GM11168 (cell line): ENCODE results near the gene ASB15.
"Not testable (repeated sequence)": the region's sequence is repeated elsewhere in the genome, so short reads cannot be mapped to it uniquely, and the experiment has no call there.

Experiments used
- in situ Hi-C: fragments of 300-500 bp; cut with MboI; formaldehyde crosslinking; loops from one replicate; pipeline ENCODE4 v1.12.0; 2022; ENCODE audit warnings: low sequenced_read_pairs; ENCODE audit not compliant: unreplicated experiment

ASB15 gene

DNA sequence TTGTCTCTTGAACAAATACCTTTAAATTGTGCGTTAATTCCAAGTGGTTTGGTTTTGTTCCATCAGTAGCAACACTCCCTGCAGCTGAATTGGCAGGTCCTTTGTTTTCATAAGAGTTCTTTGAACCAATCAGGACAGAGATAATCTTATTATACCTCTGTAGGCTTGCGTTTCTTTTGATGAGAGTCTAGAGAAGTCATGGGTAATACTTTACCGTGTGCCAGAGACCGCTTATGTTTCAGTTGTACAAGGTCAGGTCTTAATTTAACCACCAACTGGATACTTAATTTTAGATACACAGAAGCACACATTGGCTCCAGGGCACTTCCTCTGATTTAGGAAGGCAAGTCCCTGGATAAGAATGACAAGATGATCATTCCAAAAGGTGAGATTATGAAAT, at the start of gene ASB15:
Gene ASB15, plus strand, starts transcription at position 292 of the 400 bp plus-strand sequence. CDS start 12,682 bp downstream, outside the sequence.
- in situ Hi-C loops, result no loop called here

DNA sequence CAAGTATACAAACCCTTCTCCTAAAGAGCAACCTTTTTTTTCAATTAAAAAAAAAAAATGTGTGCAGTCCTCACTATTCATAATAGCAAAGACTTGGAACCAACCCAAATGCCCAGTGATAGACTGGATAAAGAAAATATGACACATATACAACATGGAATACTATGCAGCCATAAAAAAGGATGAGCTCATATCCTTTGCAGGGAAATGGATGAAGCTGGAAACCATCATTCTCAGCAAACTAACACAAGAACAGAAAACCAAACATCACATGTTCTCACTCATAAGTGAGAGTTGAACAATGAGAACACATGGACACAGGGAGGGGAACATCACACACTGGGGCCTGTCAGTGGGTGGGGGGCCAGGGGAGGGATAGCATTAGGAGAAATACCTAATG, 49.5 kb upstream of the ASB15 start:
- in situ Hi-C loops, result not testable (repeated sequence)

DNA sequence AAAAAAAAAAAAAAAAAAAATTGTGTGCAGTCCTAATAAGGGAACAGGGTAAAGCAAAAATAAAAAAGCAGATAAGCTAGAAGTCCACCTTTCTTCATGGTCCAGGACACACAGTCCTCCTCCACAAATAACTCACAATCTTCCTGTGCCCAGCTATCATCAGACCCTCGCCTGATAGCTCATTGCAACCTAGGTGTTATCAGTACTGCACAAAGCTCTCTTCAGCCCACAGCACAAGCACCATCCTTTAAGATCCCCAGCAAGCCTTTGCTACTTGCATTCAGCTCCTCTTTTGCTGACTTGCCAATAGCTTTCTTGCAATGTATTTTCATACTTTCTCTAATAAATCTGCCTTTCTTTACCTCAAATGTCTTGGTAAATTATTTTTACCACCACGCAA, 49.0 kb upstream of the ASB15 start:
- in situ Hi-C loops, result no loop called here

DNA sequence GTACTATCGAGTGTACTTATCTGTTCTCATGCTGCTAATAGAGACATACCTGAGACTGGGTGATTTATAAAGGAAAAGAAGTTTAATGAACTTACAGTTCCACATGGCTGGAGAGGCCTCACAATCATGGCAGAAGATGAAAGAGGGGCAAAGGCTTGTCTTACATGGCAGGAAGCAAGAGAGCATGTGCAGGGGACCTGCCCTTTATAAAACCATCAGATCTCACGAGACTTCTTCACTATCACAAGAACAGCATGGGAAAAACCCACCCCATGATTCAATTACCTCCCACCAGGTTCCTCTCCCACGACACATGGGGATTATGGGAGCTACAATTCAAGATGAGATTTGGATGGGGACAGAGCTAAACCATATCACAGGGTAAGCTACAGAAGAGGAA, 48.5 kb upstream of the ASB15 start:
- in situ Hi-C loops, result no loop called here

DNA sequence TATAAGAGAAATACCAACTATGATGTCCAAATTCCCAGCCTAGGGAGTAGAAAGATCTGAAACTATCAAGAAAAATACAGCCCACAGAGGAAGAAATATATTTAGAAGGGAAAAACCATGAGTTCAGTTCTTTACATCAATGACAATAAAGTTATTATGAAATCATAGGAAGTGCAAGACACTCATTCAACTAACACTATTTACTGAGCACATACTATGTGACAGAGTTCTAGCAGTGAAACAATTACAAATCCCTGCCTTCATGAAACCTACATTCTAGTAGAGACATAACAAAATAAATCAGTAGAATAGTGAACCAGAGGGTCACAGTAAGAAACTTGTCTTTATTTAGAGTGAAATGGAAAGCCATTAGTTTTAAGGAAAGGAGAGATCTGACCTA, 46.1 kb upstream of the ASB15 start:
- in situ Hi-C loops, result no loop called here

DNA sequence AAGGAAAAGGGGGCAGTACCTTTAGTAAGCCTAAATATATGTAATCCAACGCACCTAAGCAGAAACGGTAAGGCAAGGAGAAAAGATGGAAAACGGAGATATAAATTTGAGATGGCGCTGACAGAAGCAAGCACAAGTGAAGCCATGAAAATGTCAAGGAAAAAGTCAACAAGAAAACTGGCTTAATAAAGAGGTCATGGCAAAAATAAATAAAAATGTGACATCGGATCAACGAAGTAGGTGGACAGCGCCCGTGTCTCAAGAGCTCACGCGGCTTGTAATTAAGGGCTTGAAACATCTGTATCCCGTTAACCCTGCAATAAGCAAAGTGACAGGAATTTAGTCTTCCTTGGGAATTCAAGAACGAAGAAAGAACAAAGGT, 44.6 kb upstream of the ASB15 start:
- in situ Hi-C loops, result no loop called here

DNA sequence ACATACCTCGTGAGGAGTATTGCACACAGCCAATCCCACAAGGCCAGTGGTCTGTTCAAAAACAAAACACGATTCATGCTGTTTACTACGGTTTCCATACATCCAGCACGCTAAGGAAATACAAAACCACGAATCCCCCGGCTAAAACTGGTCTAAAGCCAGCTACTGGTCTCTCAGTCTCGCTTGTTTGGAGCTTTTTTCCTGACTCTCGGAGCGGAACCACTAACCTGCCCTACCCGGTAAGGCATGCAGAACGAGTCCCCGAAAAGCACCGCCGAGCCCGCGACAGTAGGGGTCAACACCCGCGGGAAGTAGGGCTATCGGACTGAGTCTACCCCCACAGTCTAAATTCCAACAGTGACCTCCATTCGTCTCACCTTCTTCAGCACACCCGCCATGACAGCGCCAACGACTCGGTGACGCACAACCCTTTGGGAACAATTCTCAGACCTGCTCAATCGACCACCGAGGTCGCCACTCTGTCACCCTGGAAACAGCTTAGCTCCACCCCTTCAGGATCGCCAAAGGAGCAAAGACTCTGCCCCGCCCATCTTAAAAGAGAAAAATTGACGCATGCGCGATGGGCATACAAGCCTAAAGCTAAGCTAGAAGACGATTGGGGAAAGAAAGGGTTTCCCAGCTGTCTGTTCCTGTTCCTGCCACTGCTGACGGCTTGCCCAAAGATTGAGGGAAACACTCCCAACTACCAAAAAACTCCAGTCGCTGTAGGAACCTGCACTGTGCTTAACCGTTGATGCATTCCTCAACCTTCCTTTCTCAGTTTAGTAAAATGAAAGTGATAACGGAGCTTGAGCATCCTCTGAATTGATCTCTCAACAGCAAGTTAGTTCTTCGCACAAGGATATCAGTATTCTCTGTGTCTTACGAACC, 44.0 kb upstream of the ASB15 start, which contains the start of gene NDUFA5:
Gene NDUFA5, minus strand, starts transcription at position 421 of the 891 bp plus-strand sequence. Its CDS starts 23 bp downstream, at position 398.
- in situ Hi-C loops, result no loop called here

DNA sequence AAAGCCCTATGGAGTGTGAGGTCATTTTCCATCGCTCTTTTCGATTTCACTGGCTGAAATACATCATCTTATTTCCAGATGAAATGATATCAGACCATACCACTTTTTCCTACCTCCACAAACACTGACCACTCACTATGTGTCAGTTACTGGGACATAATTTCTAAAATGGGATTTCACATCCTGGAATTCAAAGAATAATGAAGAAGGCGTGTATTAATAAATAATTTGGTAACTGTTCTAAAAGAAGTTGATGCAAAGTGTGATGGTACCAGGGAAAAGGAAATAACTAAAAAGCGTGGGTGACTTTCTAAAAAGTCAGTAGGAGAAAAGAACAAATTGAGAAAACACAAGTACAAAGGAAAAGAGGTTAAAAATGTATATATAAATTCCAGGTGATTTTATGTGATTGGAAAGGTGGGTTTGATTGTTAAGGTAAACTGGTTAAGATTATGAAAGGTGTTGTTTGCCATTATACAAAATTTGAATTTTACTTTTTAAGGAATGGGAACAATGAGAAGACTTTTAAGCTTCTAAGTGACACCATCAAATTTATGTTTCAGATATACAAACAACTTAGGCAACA, 43.2 kb upstream of the ASB15 start:
- in situ Hi-C loops, result no loop called here

DNA sequence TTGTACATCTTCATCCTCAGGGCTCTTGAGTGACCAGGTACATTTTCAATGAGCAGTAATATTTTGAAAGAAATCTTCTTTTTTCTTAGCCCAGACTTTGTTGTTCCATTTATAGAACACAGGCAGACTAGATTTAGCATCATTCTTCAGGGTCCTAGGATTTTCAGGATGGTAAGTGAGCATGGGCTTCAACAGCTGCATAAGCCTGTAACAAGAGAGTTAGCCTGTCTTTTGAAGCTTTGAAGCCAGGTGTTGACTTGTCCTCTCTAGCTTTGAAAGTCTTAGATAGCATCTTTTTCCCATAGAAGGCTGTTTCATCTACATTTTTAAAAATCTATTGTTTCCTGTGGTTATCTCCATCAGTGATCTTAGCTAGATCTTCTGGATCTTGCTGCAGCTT, 39.5 kb upstream of the ASB15 start:
- in situ Hi-C loops, result no loop called here

DNA sequence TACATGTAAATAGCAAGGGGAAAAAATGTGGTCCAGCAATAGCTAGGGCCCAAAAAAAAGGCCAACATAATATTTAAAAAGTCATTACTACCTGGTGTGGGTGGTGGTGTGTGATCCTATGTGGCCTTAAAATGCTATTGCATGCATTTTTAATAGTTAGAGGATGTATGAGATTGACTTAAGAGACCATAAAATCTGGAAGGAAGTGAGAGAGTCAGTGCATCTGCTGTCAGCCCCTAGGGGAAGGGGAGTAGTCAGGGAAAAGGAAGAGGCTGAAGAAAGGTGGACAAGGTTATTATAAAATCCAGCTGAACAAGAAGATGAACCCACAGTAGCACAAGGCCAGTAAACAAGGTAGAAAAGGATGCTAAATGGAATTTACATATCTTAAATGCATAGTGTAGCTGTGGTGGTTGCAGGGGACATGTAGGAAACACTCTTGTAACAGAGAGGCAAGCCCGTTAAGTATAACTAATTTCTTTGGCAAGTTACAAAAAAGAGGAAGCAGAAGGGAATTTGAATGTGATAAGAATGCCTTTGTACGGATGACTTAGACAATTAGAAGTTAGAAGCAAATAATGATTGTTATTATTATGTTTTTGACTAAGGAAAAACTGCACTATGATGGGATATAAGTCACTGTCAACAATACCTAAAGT, 32.1 kb upstream of the ASB15 start:
- in situ Hi-C loops, result no loop called here

DNA sequence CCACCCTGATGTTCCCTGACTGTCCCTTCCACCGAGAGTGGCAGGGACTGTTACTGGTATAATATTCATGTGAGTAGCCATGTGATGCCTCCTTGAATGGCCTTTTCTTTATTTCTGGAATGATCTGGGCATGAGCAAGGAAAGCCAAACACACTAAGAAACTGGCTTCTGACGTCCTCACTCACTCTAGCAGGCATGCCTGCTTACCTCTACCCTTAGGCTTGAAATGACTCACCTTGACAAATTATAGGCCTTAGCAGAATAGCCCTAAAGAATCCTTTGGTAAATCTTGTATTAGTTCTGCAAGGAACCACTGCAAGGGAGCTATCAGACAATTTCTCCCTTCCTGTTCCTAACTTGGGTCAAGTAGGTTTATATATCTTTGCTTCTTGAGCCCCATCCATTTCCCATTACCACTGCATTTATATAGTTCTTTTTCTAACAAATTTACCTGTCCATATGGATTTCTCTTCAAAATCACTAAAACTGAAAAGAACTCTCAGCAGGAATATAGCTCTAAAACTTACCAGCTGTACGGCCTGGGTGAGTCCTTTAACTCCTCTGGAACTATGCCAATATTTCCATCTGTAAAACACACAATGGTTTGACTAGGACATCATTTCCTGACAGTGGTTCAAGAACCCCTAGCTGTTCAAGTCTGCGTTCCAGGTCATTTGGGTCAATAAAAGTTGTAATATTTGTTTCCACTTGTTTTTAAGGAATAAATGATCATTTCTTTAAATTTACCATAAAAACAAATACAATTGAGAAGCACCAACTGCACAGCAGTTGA, 31.0 kb upstream of the ASB15 start:
- in situ Hi-C loops, result no loop called here

DNA sequence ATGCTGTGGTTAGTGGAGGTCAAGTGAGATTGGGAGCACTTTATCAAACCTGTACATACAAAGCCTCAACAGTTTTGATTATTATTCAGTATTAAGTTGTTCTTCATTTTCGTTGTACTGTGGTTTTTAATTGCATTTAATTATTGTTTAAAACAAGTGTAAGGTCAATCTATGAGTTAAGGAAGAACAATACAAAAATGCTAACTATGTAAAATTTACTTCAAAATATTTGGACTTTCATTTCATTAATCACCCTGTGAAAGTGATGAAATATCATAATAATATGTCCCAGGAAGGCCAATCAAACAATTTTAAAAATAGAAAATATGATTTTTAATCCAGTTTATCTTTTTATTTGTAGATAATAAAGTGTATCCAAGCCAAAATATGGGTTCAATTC, 30.4 kb upstream of the ASB15 start:
- in situ Hi-C loops, result no loop called here

DNA sequence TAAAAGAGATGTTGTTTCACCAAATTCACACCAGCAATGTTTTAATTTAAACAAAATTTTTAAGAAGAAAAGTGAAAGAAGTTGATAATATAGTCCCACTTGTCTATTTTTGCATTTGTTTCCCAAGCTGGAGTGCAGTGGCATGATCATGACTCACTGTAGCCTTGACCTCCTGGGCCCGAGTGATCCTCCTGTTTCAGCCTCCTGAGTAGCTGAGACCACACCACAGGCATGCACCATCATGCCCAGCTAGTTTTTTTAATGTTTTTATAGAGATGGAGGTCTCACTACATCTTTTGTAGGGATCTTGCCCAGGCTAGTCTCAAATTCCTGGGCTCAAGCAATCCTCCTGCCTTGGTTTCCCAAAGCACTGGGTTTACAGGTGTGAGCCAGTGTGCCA, 29.9 kb upstream of the ASB15 start:
- in situ Hi-C loops, result no loop called here

DNA sequence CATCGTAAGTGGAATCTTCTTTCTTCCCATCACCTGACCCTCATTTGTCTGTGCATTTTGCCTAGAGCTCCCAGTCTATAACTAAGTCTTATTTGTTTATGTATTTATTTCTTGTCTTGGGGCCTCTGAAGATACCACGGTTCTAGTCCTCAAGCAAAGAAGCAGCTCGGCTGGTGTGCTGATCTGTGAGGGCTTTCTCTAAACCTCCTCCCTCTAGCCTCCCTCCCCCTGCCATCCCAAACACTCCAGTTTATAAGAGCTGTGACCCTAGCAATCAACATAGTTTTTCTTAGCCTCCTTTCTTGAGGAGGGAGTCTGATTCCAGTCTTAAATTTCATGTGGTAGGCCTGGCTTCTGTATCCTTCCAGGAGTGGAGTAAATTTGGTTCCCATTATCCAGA, 28.3 kb upstream of the ASB15 start:
- in situ Hi-C loops, result no loop called here

DNA sequence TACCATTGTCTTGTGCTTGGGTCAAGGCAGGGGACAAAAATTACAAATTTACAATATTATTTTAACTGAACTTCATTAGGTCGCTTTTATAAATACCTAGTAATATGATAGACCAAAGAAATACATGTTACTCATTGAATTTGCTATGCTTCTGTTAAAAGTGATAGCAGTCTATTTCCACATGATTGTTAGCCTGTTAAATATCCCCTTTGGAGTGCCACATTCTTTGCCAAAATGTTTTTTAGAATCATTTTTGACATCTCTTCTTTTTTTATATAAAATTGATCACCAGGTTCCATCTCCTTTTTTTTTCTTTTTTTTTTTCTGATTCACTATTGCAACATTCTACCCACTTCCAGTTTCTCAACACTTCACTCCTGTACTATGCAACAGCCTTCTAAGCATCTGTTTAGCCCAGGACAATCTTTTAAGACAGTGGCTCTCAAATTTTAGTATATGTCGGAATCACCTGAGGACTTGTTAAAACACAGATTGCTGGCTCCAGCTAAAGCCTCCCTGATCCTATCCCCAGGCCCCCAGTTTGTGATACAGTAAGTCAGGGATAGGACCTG, 27.6 kb upstream of the ASB15 start:
- in situ Hi-C loops, result no loop called here

DNA sequence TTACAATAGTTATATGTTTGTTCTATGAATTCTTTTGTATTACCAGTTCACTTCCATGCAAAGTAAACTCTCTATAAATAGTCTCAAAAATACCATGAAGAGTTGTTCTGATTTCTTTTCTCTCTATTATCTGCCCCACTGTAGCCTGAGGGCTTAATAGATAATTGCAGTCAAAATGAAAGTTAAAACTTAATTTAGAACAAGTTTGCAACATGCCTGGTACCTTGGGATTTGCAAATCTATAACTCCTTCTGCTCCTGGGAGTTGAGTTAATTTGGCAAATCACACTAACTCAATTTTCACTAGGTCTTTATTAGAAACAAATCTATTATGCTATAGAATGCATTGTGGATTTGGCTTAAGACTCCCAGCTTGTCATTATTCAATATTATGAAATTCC, 22.2 kb upstream of the ASB15 start:
- in situ Hi-C loops, result no loop called here

DNA sequence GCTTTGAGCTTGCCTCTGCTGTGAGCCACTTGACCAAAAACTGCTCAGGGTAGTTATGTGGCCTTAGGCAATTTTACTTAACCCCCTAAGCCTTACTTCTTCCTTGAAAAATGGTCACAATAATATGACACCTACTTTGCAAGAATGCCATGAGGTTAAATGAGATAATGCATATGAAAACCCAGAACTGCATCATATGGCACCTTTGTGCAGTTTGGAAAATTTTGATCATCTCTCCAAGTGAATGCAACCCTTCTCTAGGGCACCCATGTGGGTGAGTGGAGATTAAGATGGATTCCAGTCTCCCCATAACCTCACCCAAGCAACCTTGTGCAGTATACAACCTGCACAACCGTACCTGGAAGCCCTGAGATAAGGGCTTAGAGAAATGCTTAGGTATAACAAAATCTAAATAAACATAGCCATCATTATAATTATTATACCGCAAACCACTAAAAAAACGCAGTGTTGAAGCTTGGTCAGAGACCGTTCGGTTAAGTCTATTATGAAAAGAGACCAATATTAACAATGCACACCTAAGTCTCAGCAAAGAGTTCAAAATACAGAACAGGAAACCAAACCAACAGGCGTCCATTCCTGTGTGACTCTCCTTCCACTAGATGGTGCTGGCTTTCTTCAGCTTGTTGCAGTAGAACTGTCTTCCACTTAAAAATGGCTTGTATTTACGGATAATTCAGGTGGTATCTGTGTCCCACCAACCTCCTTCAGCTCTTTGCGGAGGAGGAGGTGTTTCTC, 21.0 kb upstream of the ASB15 start:
- in situ Hi-C loops, result no loop called here

DNA sequence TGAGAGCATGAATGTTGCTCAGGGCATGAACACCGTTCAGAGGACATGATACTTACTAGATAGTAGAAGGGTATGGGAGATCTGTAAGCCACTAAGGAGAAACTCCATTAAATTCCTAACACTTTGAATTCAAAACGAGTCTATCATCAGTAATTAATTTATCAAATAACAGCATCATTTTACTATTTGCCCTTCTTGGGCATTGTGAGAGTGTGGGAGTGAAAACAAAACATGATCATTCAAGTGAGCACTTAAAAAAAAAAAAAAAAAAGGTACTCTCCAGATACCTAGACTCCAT, 20.5 kb upstream of the ASB15 start:
- in situ Hi-C loops, result no loop called here

DNA sequence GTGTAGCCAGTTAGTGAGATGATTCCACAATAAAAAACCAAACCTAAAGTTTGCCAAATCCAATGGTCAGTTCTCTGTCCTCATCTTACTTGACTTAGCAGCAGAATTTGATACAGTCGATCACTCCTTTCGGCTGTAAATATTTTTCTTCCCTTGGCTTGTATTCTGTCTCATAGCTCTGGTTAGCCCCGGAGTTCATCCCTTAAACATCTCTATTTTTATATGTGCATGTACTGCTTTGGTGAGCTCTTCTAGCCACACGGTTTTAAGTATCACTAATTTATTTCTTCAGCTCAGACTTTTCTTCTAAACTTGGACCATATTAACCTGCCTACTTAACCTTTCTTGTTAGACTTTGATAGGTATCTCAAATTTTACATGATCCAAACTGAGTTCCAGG, 17.8 kb upstream of the ASB15 start:
- in situ Hi-C loops, result no loop called here

DNA sequence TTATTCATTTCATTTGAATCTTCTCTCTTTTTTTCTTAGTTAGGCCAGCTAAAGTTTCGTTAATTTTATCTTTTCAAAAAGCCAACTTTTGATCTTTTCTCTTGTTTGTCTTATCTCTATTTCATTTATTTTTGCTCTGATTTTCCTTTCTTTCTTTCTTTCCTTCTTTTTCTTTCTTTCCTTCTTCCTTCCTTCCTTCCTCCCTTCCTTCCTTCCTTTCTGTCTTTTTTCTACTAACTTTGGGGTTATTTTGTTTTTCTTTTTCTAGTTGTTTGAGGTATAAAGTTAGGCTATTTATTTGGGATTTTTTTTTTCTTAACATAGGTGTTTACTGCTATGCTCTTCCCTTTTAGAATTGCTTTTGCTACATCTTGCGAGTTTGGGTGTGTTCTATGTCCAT, 13.2 kb upstream of the ASB15 start:
- in situ Hi-C loops, result no loop called here
